ENCODE data around the gene HTRA1.

The HTRA1 gene

DNA sequence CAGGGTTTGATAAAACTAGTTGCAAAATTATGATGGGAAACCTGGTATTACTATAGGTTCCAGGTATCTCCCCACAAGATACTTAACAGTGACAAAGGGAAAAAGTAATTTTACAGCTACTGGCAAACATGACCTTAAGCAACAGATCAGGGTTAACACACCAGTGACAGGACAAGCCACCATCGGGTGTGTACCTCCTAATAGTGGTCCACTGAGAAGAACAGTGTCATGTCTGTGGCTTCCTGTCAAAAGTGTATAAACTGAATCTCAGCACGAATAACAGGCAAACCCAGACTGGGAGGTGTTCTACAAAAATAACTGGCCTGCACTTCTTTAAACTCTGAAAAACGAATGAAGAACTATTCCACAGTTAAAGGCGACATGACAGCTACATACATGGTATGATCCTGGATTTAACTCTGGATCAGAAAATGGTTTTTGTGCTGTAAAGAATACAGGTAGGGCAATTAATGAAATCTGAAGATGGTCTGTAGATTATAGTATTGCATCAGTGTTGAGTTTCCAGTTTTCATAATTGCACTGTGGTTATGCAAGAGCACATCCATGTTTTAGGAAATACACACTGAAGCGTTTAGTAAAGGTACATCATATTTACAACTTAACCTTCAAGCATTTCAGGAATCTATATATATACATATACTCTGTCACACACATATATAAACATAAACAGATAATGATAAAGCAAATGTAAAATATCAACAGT, 38.9 kb upstream of the HTRA1 start:
- Histone ChIP-seq H2BK5ac (ENCODE audit: low read depth, low read length, poor library complexity, severe bottlenecking) (no peak overlapping the region), H3K9ac (ENCODE audit: low read length) (no peak overlapping the region), H2BK120ac (ENCODE audit: low read depth, low read length) (no peak overlapping the region), H2AFZ (ENCODE audit: low read depth, low read length) (no peak overlapping the region), H3K4me2 (ENCODE audit: low read length, poor library complexity, severe bottlenecking) (no peak overlapping the region), H3K4me3 (ENCODE audit: insufficient read depth in 1 of 2, low read depth in 1 of 2, low read length in 2 of 2) (no peak overlapping the region), H3K23ac (ENCODE audit: low read length in 2 of 2) (no peak overlapping the region), H3K27ac (ENCODE audit: low read length, poor library complexity, severe bottlenecking) (no peak overlapping the region), H3K36me3 (ENCODE audit: control insufficient read depth in 1 of 2, insufficient read depth in 2 of 2, low read depth in 1 of 2, low read length in 2 of 2) (peaks cover 2 to 38% of the 10 kb centered on the region in 2 experiments), H2BK12ac (ENCODE audit: low read length in 2 of 2) (no peak overlapping the region), H3K18ac (ENCODE audit: low read depth in 1 of 2, low read length in 2 of 2) (peak overlapping the region in 1 of 2 experiments; percentile 24), H2BK15ac (ENCODE audit: low read depth, poor library complexity, severe bottlenecking) (no peak overlapping the region), H3K14ac (ENCODE audit: low read length in 2 of 2) (no peak overlapping the region), H3K4ac (ENCODE audit: low read depth in 1 of 2, low read length in 2 of 2) (no peak overlapping the region), H3K27me3 (ENCODE audit: control insufficient read depth in 1 of 2, insufficient read depth in 1 of 2, low read length in 2 of 2) (no peaks in the 10 kb centered on the region), H4K91ac (ENCODE audit: low read length) (no peak overlapping the region), H2AK5ac (ENCODE audit: low read length, severe bottlenecking) (no peak overlapping the region), H3K79me1 (replicated peaks; ENCODE audit: low read length, poor library complexity, severe bottlenecking) (peaks cover 11% of the 10 kb centered on the region), H3K4me1 (ENCODE audit: control insufficient read depth, insufficient read depth, low read depth, low read length) (no peaks in the 10 kb centered on the region), H4K8ac (ENCODE audit: low read length) (no peak overlapping the region), H3K9me3 (ENCODE audit: control insufficient read depth, low read length) (no peaks in the 10 kb centered on the region)
- DNase-seq: no peak
- 92% methylated on average over 5 of the region's 5 CpGs for WGBS

DNA sequence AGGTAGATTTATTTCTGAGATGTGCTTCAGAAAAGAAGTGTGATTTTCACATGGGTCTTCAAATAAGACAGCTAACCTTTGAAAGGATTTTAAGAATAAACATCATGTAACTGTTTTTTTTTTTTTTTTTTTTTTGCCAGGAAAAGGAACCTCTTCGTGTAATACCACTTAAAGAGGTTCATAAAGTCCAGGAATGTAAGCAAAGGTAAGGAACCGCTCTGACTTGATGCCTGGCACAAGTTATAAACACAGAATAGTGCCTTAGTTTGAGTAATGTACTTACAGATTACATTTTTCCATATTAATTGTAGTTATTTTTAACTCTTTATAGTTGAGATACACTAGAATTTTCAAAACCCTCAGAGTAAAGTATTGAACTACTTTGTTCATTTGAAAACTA, 37.3 kb upstream of the HTRA1 start:
- no peak overlapping the region for H4K8ac ChIP-seq (ENCODE audit: low read length)
- H3K4me1 ChIP-seq (ENCODE audit: control insufficient read depth, insufficient read depth, low read depth, low read length): no peaks in the 10 kb centered on the region
- no peak overlapping the region for H3K14ac ChIP-seq (ENCODE audit: low read length in 2 of 2)
- H2BK120ac ChIP-seq (ENCODE audit: low read depth, low read length): no peak overlapping the region
- H3K4me3 ChIP-seq (ENCODE audit: insufficient read depth in 1 of 2, low read depth in 1 of 2, low read length in 2 of 2): no peak overlapping the region
- no peak overlapping the region for H3K4me2 ChIP-seq (ENCODE audit: low read length, poor library complexity, severe bottlenecking)
- H3K4ac ChIP-seq (ENCODE audit: low read depth in 1 of 2, low read length in 2 of 2): no peak overlapping the region
- no peak overlapping the region for H2AFZ ChIP-seq (ENCODE audit: low read depth, low read length)
- H3K27me3 ChIP-seq (ENCODE audit: control insufficient read depth in 1 of 2, insufficient read depth in 1 of 2, low read length in 2 of 2): no peaks in the 10 kb centered on the region
- no peak overlapping the region for H3K27ac ChIP-seq (ENCODE audit: low read length, poor library complexity, severe bottlenecking)
- DNase-seq: no peak
- no peak overlapping the region for H3K9ac ChIP-seq (ENCODE audit: low read length)
- H3K18ac ChIP-seq (ENCODE audit: low read depth in 1 of 2, low read length in 2 of 2): no peak overlapping the region
- WGBS: 100% methylated on average over 2 of the region's 2 CpGs
- H3K79me1 ChIP-seq (replicated peaks; ENCODE audit: low read length, poor library complexity, severe bottlenecking): peaks cover 6% of the 10 kb centered on the region
- H3K36me3 ChIP-seq (ENCODE audit: control insufficient read depth in 1 of 2, insufficient read depth in 2 of 2, low read depth in 1 of 2, low read length in 2 of 2): peaks cover 5 to 43% of the 10 kb centered on the region in 2 experiments
- no peak overlapping the region for H2AK5ac ChIP-seq (ENCODE audit: low read length, severe bottlenecking)
- H2BK12ac ChIP-seq (ENCODE audit: low read length in 2 of 2): no peak overlapping the region
- no peak overlapping the region for H2BK5ac ChIP-seq (ENCODE audit: low read depth, low read length, poor library complexity, severe bottlenecking)
- H3K23ac ChIP-seq (ENCODE audit: low read length in 2 of 2): no peak overlapping the region
- H3K9me3 ChIP-seq (ENCODE audit: control insufficient read depth, low read length): no peaks in the 10 kb centered on the region
- H4K91ac ChIP-seq (ENCODE audit: low read length): no peak overlapping the region
- H2BK15ac ChIP-seq (ENCODE audit: low read depth, poor library complexity, severe bottlenecking): no peak overlapping the region

DNA sequence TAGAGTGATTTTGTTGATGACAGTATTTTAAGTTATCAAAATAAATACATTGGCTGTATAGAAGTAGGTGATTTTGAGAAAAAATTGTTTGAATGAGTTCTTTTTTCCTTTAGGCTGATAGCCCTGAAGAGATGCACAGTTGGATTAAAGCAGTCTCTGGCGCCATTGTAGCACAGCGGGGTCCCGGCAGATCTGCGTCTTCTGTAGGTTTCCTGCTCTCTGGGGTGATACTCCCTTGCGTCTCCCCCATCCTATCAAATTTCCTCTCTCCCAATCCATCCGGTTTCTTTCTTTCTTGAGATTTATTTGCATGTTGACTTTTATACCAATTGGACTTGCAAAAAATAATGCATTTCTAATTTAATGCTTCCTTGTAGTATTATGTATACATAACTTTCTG, 34.5 kb upstream of the HTRA1 start:
- Histone ChIP-seq H3K18ac (ENCODE audit: low read depth in 1 of 2, low read length in 2 of 2) (no peak overlapping the region), H3K4me1 (ENCODE audit: control insufficient read depth, insufficient read depth, low read depth, low read length) (no peaks in the 10 kb centered on the region), H3K27me3 (ENCODE audit: control insufficient read depth in 1 of 2, insufficient read depth in 1 of 2, low read length in 2 of 2) (no peaks in the 10 kb centered on the region), H3K9ac (ENCODE audit: low read length) (no peak overlapping the region), H4K91ac (ENCODE audit: low read length) (no peak overlapping the region), H2BK120ac (ENCODE audit: low read depth, low read length) (no peak overlapping the region), H2AFZ (ENCODE audit: low read depth, low read length) (no peak overlapping the region), H3K4me2 (ENCODE audit: low read length, poor library complexity, severe bottlenecking) (no peak overlapping the region), H3K4me3 (ENCODE audit: insufficient read depth in 1 of 2, low read depth in 1 of 2, low read length in 2 of 2) (no peak overlapping the region), H3K36me3 (ENCODE audit: control insufficient read depth in 1 of 2, insufficient read depth in 2 of 2, low read depth in 1 of 2, low read length in 2 of 2) (peaks cover 11 to 56% of the 10 kb centered on the region in 2 experiments), H2BK5ac (ENCODE audit: low read depth, low read length, poor library complexity, severe bottlenecking) (no peak overlapping the region), H4K8ac (ENCODE audit: low read length) (no peak overlapping the region), H3K79me1 (replicated peaks; ENCODE audit: low read length, poor library complexity, severe bottlenecking) (peaks cover 10% of the 10 kb centered on the region), H2AK5ac (ENCODE audit: low read length, severe bottlenecking) (no peak overlapping the region), H3K9me3 (ENCODE audit: control insufficient read depth, low read length) (no peaks in the 10 kb centered on the region), H3K14ac (ENCODE audit: low read length in 2 of 2) (no peak overlapping the region), H2BK12ac (ENCODE audit: low read length in 2 of 2) (no peak overlapping the region), H3K27ac (ENCODE audit: low read length, poor library complexity, severe bottlenecking) (no peak overlapping the region), H3K4ac (ENCODE audit: low read depth in 1 of 2, low read length in 2 of 2) (no peak overlapping the region), H2BK15ac (ENCODE audit: low read depth, poor library complexity, severe bottlenecking) (no peak overlapping the region), H3K23ac (ENCODE audit: low read length in 2 of 2) (no peak overlapping the region)
- 100% methylated on average over 4 of the region's 6 CpGs for WGBS
- DNase-seq: no peak

DNA sequence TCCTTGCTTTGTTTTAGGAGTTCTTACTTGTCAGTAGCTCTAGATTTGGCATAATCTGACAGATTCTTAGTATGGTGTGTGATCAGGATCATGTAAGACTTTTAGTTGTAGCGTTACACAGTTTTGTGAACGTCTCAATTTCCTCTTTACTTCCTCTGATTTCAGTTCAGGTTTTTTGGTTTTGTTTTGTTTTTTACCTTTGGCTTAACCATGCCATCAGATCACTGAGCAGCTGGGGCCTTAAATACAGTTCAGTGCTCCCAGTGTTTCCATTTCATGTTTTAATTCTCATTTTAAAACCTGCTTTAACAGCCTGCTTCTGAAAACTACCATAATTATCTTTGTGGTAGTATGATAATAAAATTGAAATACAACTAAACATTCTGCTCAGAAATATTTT, 34.1 kb upstream of the HTRA1 start:
- Histone ChIP-seq H3K4me3 (ENCODE audit: insufficient read depth in 1 of 2, low read depth in 1 of 2, low read length in 2 of 2) (no peak overlapping the region), H3K18ac (ENCODE audit: low read depth in 1 of 2, low read length in 2 of 2) (no peak overlapping the region), H2AK5ac (ENCODE audit: low read length, severe bottlenecking) (no peak overlapping the region), H3K4ac (ENCODE audit: low read depth in 1 of 2, low read length in 2 of 2) (no peak overlapping the region), H3K9ac (ENCODE audit: low read length) (no peak overlapping the region), H4K8ac (ENCODE audit: low read length) (no peak overlapping the region), H3K9me3 (ENCODE audit: control insufficient read depth, low read length) (no peaks in the 10 kb centered on the region), H2AFZ (ENCODE audit: low read depth, low read length) (no peak overlapping the region), H2BK12ac (ENCODE audit: low read length in 2 of 2) (no peak overlapping the region), H2BK5ac (ENCODE audit: low read depth, low read length, poor library complexity, severe bottlenecking) (no peak overlapping the region), H3K79me1 (replicated peaks; ENCODE audit: low read length, poor library complexity, severe bottlenecking) (peaks cover 9% of the 10 kb centered on the region), H3K27ac (ENCODE audit: low read length, poor library complexity, severe bottlenecking) (no peak overlapping the region), H3K4me1 (ENCODE audit: control insufficient read depth, insufficient read depth, low read depth, low read length) (no peaks in the 10 kb centered on the region), H4K91ac (ENCODE audit: low read length) (no peak overlapping the region), H3K23ac (ENCODE audit: low read length in 2 of 2) (no peak overlapping the region), H2BK120ac (ENCODE audit: low read depth, low read length) (no peak overlapping the region), H2BK15ac (ENCODE audit: low read depth, poor library complexity, severe bottlenecking) (no peak overlapping the region), H3K36me3 (ENCODE audit: control insufficient read depth in 1 of 2, insufficient read depth in 2 of 2, low read depth in 1 of 2, low read length in 2 of 2) (peaks cover 11 to 53% of the 10 kb centered on the region in 2 experiments), H3K14ac (ENCODE audit: low read length in 2 of 2) (no peak overlapping the region), H3K4me2 (ENCODE audit: low read length, poor library complexity, severe bottlenecking) (no peak overlapping the region), H3K27me3 (ENCODE audit: control insufficient read depth in 1 of 2, insufficient read depth in 1 of 2, low read length in 2 of 2) (no peaks in the 10 kb centered on the region)
- 93% methylated on average over 2 of the region's 2 CpGs for WGBS
- DNase-seq: no peak
